GM10248 (cell line): ENCODE data around the gene SRF.

ENCODE experiments used
- CTCF ChIA-PET: fragments of 300-600 bp; sonication (Branson Sonifier 250); formaldehyde crosslinking; extraction: SDS; loops from one replicate; lab custom pipeline; 2021; ENCODE audit warnings: antibody characterized with exemption; lab: Yijun Ruan, JAX
- POLR2A ChIA-PET: fragments of 350-650 bp; sonication (Branson Sonifier 250); formaldehyde crosslinking; extraction: SDS; loops from one replicate; lab custom pipeline; 2020; ENCODE audit warnings: antibody characterized with exemption; lab: Yijun Ruan, JAX
- DNase-seq: peaks from one replicate; pipeline ENCODE4 v3.0.0; 2012; ENCODE audit errors: extremely low spot score
- TF ChIP-seq, protein P1 (sequence below): IDR thresholded peaks from 2 replicates; pipeline ENCODE4 v1.5.1; 2012; ENCODE audit warnings: mild to moderate bottlenecking, low read depth; ENCODE audit errors: extremely low read depth, missing control alignments, control extremely low read depth

Gene SRF

DNA sequence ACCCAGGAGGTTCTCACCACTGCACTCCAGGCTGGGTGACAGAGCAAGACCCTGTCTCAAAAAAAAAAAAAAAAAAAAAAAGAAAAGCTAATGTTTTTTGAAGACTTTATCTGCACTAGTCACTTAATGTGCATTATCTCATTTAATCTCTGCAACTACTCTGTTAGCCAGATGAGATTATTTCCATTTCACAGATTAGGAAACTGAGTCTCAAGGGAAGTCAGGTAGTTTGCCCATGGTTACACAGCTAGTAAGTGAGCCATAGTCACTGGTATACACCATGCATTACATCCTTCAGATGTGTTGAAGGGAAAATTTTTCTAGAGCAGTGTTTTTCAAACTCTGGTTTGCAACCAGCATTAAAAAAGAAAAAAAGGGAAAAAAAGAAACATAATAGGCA lies 7.2 kb upstream of the SRF start:
- no peak for DNase-seq
- TF ChIP-seq, protein P1, sequence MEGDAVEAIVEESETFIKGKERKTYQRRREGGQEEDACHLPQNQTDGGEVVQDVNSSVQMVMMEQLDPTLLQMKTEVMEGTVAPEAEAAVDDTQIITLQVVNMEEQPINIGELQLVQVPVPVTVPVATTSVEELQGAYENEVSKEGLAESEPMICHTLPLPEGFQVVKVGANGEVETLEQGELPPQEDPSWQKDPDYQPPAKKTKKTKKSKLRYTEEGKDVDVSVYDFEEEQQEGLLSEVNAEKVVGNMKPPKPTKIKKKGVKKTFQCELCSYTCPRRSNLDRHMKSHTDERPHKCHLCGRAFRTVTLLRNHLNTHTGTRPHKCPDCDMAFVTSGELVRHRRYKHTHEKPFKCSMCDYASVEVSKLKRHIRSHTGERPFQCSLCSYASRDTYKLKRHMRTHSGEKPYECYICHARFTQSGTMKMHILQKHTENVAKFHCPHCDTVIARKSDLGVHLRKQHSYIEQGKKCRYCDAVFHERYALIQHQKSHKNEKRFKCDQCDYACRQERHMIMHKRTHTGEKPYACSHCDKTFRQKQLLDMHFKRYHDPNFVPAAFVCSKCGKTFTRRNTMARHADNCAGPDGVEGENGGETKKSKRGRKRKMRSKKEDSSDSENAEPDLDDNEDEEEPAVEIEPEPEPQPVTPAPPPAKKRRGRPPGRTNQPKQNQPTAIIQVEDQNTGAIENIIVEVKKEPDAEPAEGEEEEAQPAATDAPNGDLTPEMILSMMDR = no peak
- ChIA-PET CTCF (interaction anchor here (2.3 kb wide), 1 partner anchor 20 kb away, joined by 7 read pairs; no protein-coding TSS in a partner anchor), POLR2A (no interaction called here)

DNA sequence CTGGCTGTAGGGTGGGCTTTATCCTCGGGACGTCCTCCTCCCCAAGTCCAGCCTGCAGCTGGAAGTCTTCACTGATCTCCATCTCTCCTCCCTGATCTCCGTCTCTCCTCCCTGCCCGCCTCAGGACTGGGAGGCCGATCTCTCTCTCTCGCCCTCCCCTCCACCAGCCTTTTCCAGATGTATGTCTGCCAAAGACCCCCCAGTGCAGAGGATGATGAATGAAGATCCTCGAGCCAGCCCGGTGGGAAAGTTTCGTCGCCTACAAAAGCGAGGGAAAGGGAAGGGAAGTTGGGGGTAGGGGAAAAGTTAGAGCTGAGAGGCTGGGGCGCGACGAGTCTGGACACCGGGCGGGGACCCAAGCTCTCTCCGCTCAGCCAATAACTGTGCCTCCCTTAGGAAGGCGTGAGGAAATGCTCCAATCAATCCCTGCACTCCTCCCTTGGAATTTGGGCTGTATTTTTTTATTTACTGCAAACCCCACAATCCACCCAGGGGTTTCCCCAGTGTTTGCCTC lies 595 bp upstream of the SRF start:
- POLR2A ChIA-PET = no interaction called here
- no peak for DNase-seq
- CTCF ChIA-PET = interaction anchor here (1.3 kb wide), 1 partner anchor 12 kb away, joined by 3 read pairs; the partner anchor contains the start of gene CUL9
- TF ChIP-seq, protein P1 = no peak

- TF ChIP-seq, protein P1 = no peak
- no peak for DNase-seq
- ChIA-PET POLR2A (interaction anchor here (0.5 kb wide), 1 partner anchor 225 kb away, joined by 3 read pairs; no protein-coding TSS in a partner anchor), CTCF (interaction anchor here (0.9 to 1.5 kb wide), 3 partner anchors 14 to 205 kb away, joined by 3 to 5 read pairs (median 4); no protein-coding TSS in a partner anchor)
Observed at GRCh38 chr6:43171707-43172103, 636 bp downstream of the SRF start.

GRCh38 chr6:43172104-43173007 lies 1.3 kb downstream of the SRF start:
- TF ChIP-seq, protein P1 = no peak
- DNase-seq = peak; percentile 46
- CTCF ChIA-PET = interaction anchor here (0.6 to 1.5 kb wide), 7 partner anchors 10 to 204 kb away, joined by 3 to 5 read pairs (median 3); partner anchors contain the start of gene CUL9
- POLR2A ChIA-PET = interaction anchor here (0.5 kb wide), 1 partner anchor 225 kb away, joined by 3 read pairs; no protein-coding TSS in a partner anchor

- ChIA-PET CTCF (interaction anchor here (0.8 to 2.0 kb wide), 4 partner anchors 19 to 181 kb away, joined by 3 to 11 read pairs (median 3); partner anchors contain the start of gene DNPH1), POLR2A (interaction anchor here (0.5 to 1.0 kb wide), 4 partner anchors 189 to 373 kb away, joined by 3 to 4 read pairs (median 4); partner anchors contain the start of genes CNPY3 and PPP2R5D)
- TF ChIP-seq, protein P1 = no peak
- no peak for DNase-seq
Observed at GRCh38 chr6:43173591-43174262, 2.7 kb downstream of the SRF start.
